ENCODE data around the gene NLRP7. TPM values are rescaled to one million over a fixed set of nuclear protein-coding genes. Genes with fewer than 3 reads are reported as not detected.
"Not testable (repeated sequence)": the region's sequence is repeated elsewhere in the genome, so short reads cannot be mapped to it uniquely, and the experiment has no call there.

Gene NLRP7
- total RNA-seq: not detected in 2 replicates

- no peak for DNase-seq (ENCODE audit: low read depth, low spot score)
These were observed at the start of gene NLRP7 for GRCh38 chr19:54947381-54947780. NLRP7 (minus strand) TSS chr19:54947530.

- DNase-seq (ENCODE audit: low read depth, low spot score): no peak
These were observed 48.2 kb upstream of the NLRP7 start for GRCh38 chr19:54995561-54995960.

GRCh38 chr19:54989531-54989930, 42.2 kb upstream of the NLRP7 start:
- not testable (repeated sequence) for DNase-seq (ENCODE audit: low read depth, low spot score)

- DNase-seq (ENCODE audit: low read depth, low spot score): not testable (repeated sequence)
These were observed 35.2 kb upstream of the NLRP7 start for GRCh38 chr19:54982562-54982961.

- DNase-seq (ENCODE audit: low read depth, low spot score): not testable (repeated sequence)
These were observed 26.1 kb upstream of the NLRP7 start for GRCh38 chr19:54973229-54974090.

GRCh38 chr19:54971446-54971845, 24.1 kb upstream of the NLRP7 start:
- not testable (repeated sequence) for DNase-seq (ENCODE audit: low read depth, low spot score)

GRCh38 chr19:54969647-54970046, 22.3 kb upstream of the NLRP7 start:
- DNase-seq (ENCODE audit: low read depth, low spot score): no peak

- no peak for DNase-seq (ENCODE audit: low read depth, low spot score)
These were observed 20.3 kb upstream of the NLRP7 start for GRCh38 chr19:54967611-54968010.

GRCh38 chr19:54965055-54965454, 17.7 kb upstream of the NLRP7 start:
- not testable (repeated sequence) for DNase-seq (ENCODE audit: low read depth, low spot score)

- DNase-seq (ENCODE audit: low read depth, low spot score): no peak
These were observed 12.5 kb upstream of the NLRP7 start for GRCh38 chr19:54959840-54960239.

- DNase-seq (ENCODE audit: low read depth, low spot score): no peak
These were observed 8.0 kb upstream of the NLRP7 start for GRCh38 chr19:54955376-54955775.

- DNase-seq (ENCODE audit: low read depth, low spot score): not testable (repeated sequence)
These were observed 6.0 kb upstream of the NLRP7 start for GRCh38 chr19:54953345-54953713.

GRCh38 chr19:54952591-54953344, 5.4 kb upstream of the NLRP7 start:
- no peak for DNase-seq (ENCODE audit: low read depth, low spot score)

- not testable (repeated sequence) for DNase-seq (ENCODE audit: low read depth, low spot score)
These were observed 3.2 kb upstream of the NLRP7 start for GRCh38 chr19:54950580-54950979.

GRCh38 chr19:54949412-54949811, 2.1 kb upstream of the NLRP7 start:
- DNase-seq (ENCODE audit: low read depth, low spot score): no peak

GRCh38 chr19:54943772-54944361, 3.5 kb downstream of the NLRP7 start:
- DNase-seq (ENCODE audit: low read depth, low spot score): not testable (repeated sequence)

- not testable (repeated sequence) for DNase-seq (ENCODE audit: low read depth, low spot score)
These were observed 7.8 kb downstream of the NLRP7 start for GRCh38 chr19:54939538-54939937.

- DNase-seq (ENCODE audit: low read depth, low spot score): no peak
These were observed 8.4 kb downstream of the NLRP7 start for GRCh38 chr19:54938906-54939305.

GRCh38 chr19:54937926-54938325, 9.4 kb downstream of the NLRP7 start:
- no peak for DNase-seq (ENCODE audit: low read depth, low spot score)

- DNase-seq (ENCODE audit: low read depth, low spot score): no peak
These were observed 19.0 kb downstream of the NLRP7 start for GRCh38 chr19:54928299-54928698.

GRCh38 chr19:54923276-54923675, 24.1 kb downstream of the NLRP7 start:
- no peak for DNase-seq (ENCODE audit: low read depth, low spot score)

- DNase-seq (ENCODE audit: low read depth, low spot score): no peak
These were observed 26.2 kb downstream of the NLRP7 start for GRCh38 chr19:54921082-54921481.

Measured in pulmonary artery endothelial cell (primary cell).